Stimulated activated CD4-positive, alpha-beta T cell treated with anti-CD3 and anti-CD28 coated beads, Interleukin-15, amount 100 ng/mL, for 48 hours (primary cell): ENCODE measurements around the gene ADGRD1.

ENCODE experiments used
- DNase-seq, 2 donors: peaks; one replicate each; pipeline ENCODE4 v3.0.0-alpha.2; 2020; ENCODE audit warnings: low read depth in 2 of 2

ADGRD1 gene

GRCh38 chr12:131072451-131073230, 118.9 kb downstream of the ADGRD1 start:
- no peak for DNase-seq

- DNase-seq, result no peak
These were observed 120.7 kb downstream of the ADGRD1 start for GRCh38 chr12:131074221-131075083.

- no peak for DNase-seq
These were observed 121.5 kb downstream of the ADGRD1 start for GRCh38 chr12:131075194-131075593.

GRCh38 chr12:131075611-131076010, 121.9 kb downstream of the ADGRD1 start:
- no peak for DNase-seq

- no peak for DNase-seq
These were observed 122.6 kb downstream of the ADGRD1 start for GRCh38 chr12:131076296-131076695.

GRCh38 chr12:131076791-131077747, 123.4 kb downstream of the ADGRD1 start:
- DNase-seq, result no peak

- no peak for DNase-seq
These were observed 124.3 kb downstream of the ADGRD1 start for GRCh38 chr12:131077931-131078391.

GRCh38 chr12:131082290-131083194, 128.8 kb downstream of the ADGRD1 start:
- DNase-seq, result no peak

GRCh38 chr12:131084341-131085011, 130.8 kb downstream of the ADGRD1 start:
- no peak for DNase-seq

GRCh38 chr12:131085125-131085815, 131.6 kb downstream of the ADGRD1 start:
- DNase-seq, result no peak

GRCh38 chr12:131085816-131086591, 132.3 kb downstream of the ADGRD1 start:
- no peak for DNase-seq

GRCh38 chr12:131087302-131087818, 133.7 kb downstream of the ADGRD1 start:
- DNase-seq, result no peak

- no peak for DNase-seq
These were observed 134.4 kb downstream of the ADGRD1 start for GRCh38 chr12:131087991-131088700.

- DNase-seq, result no peak
These were observed 135.2 kb downstream of the ADGRD1 start for GRCh38 chr12:131088701-131089530.

- no peak for DNase-seq
These were observed 136.0 kb downstream of the ADGRD1 start for GRCh38 chr12:131089531-131090273.
